Gastrocnemius medialis (tissue), 4 donors: ENCODE measurements around the gene KDM5C.

ENCODE experiments used
- CTCF ChIP-seq, 5 experiments: fragments of 450-650 bp in 3 of 5; fragments of 200-600 bp in 2 of 5; sonication (generic) in 2 of 5; IDR thresholded peaks in 4 of 5; conservative IDR thresholded peaks in 1 of 5; 1 replicate in 4 of 5; 2 replicates in 1 of 5; pipeline ENCODE4 v1.5.1; 2016 to 2019; ENCODE audit warnings: antibody characterized with exemption in 5 of 5, mild to moderate bottlenecking in 3 of 5, moderate library complexity in 3 of 5
- POLR2A ChIP-seq, 2 donors: fragments of 450-650 bp; IDR thresholded peaks; one replicate each; pipeline ENCODE4 v1.6.1; 2017; ENCODE audit warnings: antibody characterized with exemption in 2 of 2, mild to moderate bottlenecking in 2 of 2, moderate library complexity in 2 of 2

- TF ChIP-seq CTCF (IDR thresholded peaks at IDR 0.05 in 4 of 5, conservative IDR thresholded peaks at IDR 0.05 in 1 of 5) (no peak), POLR2A (IDR thresholded peaks at IDR 0.05) (no peak)
These were observed 17.3 kb upstream of the KDM5C start for GRCh38 chrX:53242310-53242709.
